ENCODE data around the gene CYP39A1.

The CYP39A1 gene

DNA sequence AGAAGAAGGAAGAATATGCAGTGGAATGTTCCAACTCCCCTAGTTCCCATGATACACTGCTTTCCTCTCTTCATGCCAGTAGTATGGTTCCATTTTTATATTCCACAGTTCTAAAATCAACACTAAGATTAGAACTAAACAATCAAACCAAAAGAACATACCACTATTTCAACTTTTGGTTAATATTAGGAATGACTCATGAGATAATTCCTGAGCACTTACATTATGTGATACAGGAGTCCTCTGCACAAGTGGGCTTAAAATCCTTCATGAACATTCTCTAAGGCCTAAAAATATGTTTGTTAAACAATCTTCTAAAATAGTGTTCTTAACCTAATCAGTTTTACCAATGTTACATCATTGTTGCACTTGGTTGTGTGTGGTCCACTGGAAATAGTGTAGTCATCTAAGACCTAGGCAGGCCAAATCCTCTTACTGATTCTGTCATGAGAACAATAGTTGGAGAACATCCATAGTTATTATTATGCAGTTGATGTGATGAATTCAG lies 131.1 kb downstream of the CYP39A1 start:
- no peak for TF ChIP-seq CTCF (IDR thresholded peaks at IDR 0.05; ENCODE audit: low read depth, low read length)
- no peak overlapping the region for H3K4me3 ChIP-seq (ENCODE audit: low read depth, low read length)

GRCh38 chr6:46517202-46517601 lies 135.4 kb downstream of the CYP39A1 start:
- TF ChIP-seq CTCF (IDR thresholded peaks at IDR 0.05; ENCODE audit: low read depth, low read length) = no peak
- no peak overlapping the region for H3K4me3 ChIP-seq (ENCODE audit: low read depth, low read length)

DNA sequence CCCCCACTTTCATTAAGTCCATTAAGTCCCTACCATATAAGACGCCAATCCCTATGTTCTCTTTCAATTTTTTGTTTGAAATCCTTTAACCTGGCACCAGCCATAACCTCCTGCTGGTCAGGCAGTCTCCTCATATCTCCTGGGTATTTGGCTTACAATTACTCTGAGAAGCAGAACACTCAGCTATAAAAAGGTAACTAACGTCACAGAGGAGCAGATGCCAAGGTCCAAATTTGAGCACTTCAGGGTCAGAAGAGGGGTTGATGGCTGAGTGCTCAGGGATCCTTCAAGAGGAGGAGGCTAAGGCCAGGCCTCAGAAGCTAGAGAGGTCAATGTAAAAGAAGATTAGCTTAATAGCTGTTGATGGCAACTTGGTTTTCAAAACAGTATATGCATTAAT lies 139.1 kb downstream of the CYP39A1 start:
- no peak for TF ChIP-seq CTCF (IDR thresholded peaks at IDR 0.05; ENCODE audit: low read depth, low read length)
- H3K4me3 ChIP-seq (ENCODE audit: low read depth, low read length) = no peak overlapping the region

GRCh38 chr6:46511320-46511719 lies 141.3 kb downstream of the CYP39A1 start:
- TF ChIP-seq CTCF (IDR thresholded peaks at IDR 0.05; ENCODE audit: low read depth, low read length) = no peak
- H3K4me3 ChIP-seq (ENCODE audit: low read depth, low read length) = no peak overlapping the region

DNA sequence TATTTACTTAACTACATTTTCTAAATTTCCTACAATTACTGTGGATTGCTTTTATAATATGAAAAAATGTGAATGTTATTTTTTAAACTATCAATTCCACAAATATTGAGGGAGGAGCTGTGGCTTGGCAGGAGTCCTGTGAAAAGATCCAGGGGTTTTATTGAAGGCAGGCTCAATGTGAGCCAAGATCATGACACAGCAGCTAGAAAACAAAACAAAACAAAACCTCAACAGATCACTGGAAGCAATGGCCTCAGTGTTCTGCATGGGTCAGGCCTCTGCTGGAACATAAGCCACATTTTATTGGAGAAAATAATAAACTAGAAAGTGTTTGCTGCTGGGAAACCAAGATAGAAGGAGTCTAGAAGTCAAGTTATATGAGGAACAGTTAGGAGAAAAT lies 142.0 kb downstream of the CYP39A1 start:
- no peak for TF ChIP-seq CTCF (IDR thresholded peaks at IDR 0.05; ENCODE audit: low read depth, low read length)
- H3K4me3 ChIP-seq (ENCODE audit: low read depth, low read length) = no peak overlapping the region

DNA sequence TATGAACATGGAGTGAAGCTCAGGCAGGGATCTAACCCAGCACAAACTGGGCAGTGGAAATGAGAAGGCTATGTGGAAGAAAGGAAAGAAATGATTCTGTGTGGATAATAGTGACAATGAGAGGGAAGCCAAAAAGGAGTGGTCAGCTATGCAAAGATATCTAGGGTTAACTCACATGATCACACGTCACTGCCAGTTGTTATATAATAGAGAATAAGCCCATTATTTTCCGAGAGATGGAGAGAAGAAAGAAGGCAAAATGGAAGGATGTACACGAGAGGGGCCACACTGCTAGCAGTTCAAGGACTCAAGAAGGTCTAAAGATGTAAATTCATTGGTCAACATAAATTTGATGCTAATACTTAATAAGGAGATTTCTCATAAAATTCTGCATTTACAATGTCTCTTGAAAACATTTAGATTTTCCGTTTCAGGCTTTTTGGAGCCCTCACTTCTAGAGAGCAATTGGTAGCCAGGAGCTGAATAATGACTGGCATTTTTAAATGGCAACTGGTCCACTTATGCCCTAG lies 142.6 kb downstream of the CYP39A1 start:
- no peak for TF ChIP-seq CTCF (IDR thresholded peaks at IDR 0.05; ENCODE audit: low read depth, low read length)

DNA sequence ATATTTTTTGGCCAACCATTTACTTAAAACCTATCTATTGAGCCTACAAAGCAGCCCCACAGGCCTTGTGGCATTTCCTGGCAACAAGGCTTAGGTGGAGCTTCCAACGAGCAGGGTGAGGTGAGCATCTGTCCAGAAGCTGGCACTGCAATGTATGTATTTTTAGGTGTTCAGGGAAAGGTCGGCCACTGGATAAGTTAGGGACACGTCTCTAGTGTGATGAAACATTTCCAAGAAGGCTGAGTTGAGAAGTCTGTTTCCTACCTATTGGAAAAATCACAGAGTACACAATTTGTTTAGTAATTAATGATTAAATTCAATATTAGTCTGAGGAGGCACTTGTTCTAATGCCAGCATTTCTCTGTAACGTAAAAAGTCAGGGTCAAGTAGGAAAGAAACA lies 143.6 kb downstream of the CYP39A1 start:
- TF ChIP-seq CTCF (IDR thresholded peaks at IDR 0.05; ENCODE audit: low read depth, low read length) = no peak
- no peak overlapping the region for H3K4me3 ChIP-seq (ENCODE audit: low read depth, low read length)

More for the DNA sequence above, 142.6 kb downstream of the CYP39A1 start:
- no peak overlapping the region for H3K4me3 ChIP-seq (ENCODE audit: low read depth, low read length)

All from WI38 (cell line).